Nephron (organoid): ENCODE measurements around the gene INTS12.

Experiments
- H3K27ac Mint-ChIP-seq, 3 experiments: 2 replicates each; pipeline ENCODE4 v1.8.0; 2020; ENCODE audit warnings: mixed read lengths in 3 of 3, mild to moderate bottlenecking in 2 of 3, moderate library complexity in 1 of 3
- H3K27me3 Mint-ChIP-seq: 2 replicates; pipeline ENCODE4 v1.8.0; 2021; ENCODE audit warnings: low read depth, mild to moderate bottlenecking, moderate library complexity, mixed read lengths
- H3K36me3 Mint-ChIP-seq: 2 replicates; pipeline ENCODE4 v1.8.0; 2020; ENCODE audit warnings: low read depth, mixed read lengths
- H3K4me1 Mint-ChIP-seq: 2 replicates; pipeline ENCODE4 v1.8.0; 2020; ENCODE audit warnings: mixed read lengths
- H3K4me3 Mint-ChIP-seq, 3 experiments: 2 replicates each; pipeline ENCODE4 v1.8.0; 2020; ENCODE audit warnings: mild to moderate bottlenecking in 3 of 3, mixed read lengths in 3 of 3, moderate library complexity in 2 of 3
- H3K9me3 Mint-ChIP-seq: 2 replicates; pipeline ENCODE4 v1.8.0; 2020; ENCODE audit warnings: mixed read lengths
- TF ChIP-seq, protein P1 (sequence below), 3 experiments: fragments of 200-600 bp; sonication (generic); IDR thresholded peaks; one replicate each; pipeline ENCODE4 v1.5.0; 2021; ENCODE audit warnings: antibody characterized with exemption in 3 of 3; ENCODE audit not compliant: unreplicated experiment in 3 of 3

INTS12 gene

DNA sequence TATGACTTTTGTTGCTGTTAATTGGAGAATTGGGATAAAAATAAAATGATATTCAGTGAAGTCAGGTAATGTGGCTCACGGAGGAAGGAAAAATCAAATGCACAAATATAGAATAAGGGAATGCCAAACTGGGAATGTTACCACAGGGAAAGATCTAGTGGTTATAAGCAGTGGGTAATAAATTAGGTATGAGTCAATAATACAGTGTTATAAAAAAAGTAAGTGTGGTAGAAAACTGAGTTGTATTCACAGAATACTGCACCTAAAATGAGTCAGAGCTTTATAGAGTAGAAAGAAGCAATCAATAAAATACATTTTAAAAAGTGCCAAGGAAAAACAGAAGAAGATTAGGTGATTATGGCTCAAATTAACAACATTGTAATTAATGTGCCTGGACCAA lies 34.5 kb downstream of the INTS12 start:
- TF ChIP-seq, protein P1, sequence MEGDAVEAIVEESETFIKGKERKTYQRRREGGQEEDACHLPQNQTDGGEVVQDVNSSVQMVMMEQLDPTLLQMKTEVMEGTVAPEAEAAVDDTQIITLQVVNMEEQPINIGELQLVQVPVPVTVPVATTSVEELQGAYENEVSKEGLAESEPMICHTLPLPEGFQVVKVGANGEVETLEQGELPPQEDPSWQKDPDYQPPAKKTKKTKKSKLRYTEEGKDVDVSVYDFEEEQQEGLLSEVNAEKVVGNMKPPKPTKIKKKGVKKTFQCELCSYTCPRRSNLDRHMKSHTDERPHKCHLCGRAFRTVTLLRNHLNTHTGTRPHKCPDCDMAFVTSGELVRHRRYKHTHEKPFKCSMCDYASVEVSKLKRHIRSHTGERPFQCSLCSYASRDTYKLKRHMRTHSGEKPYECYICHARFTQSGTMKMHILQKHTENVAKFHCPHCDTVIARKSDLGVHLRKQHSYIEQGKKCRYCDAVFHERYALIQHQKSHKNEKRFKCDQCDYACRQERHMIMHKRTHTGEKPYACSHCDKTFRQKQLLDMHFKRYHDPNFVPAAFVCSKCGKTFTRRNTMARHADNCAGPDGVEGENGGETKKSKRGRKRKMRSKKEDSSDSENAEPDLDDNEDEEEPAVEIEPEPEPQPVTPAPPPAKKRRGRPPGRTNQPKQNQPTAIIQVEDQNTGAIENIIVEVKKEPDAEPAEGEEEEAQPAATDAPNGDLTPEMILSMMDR (IDR thresholded peaks at IDR 0.05; ENCODE audit: unreplicated experiment in 3 of 3) = no peak
- Mint-ChIP-seq H3K9me3 (no peaks in the 10 kb centered on the region), H3K4me1 (peaks cover under 1% of the 10 kb centered on the region), H3K27me3 (no peaks in the 10 kb centered on the region), H3K27ac (no peak overlapping the region), H3K36me3 (no peaks in the 10 kb centered on the region), H3K4me3 (no peak overlapping the region)

DNA sequence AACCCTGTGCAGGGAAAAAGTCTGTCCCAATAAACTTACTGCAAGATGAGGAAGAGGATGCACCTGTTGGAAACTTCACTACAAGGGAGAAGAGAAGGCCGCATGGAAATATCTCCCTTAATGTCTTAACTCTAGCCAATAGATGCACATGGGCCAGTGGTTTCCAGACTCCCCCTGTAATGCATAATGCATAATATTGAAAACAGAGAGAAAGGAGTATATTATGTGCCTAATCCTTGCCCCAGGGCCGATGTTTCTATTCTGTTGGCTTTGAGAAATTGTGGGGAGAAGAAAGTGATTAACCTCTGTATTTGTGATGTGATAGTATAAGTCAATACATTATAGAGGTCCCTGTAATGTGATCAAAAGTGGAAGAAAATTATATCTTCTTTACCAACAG lies 37.2 kb downstream of the INTS12 start:
- Mint-ChIP-seq H3K4me3 (no peak overlapping the region), H3K9me3 (no peaks in the 10 kb centered on the region), H3K27me3 (no peaks in the 10 kb centered on the region), H3K36me3 (no peaks in the 10 kb centered on the region), H3K27ac (no peak overlapping the region), H3K4me1 (no peaks in the 10 kb centered on the region)
- TF ChIP-seq, protein P1 (IDR thresholded peaks at IDR 0.05; ENCODE audit: unreplicated experiment in 3 of 3) = no peak

DNA sequence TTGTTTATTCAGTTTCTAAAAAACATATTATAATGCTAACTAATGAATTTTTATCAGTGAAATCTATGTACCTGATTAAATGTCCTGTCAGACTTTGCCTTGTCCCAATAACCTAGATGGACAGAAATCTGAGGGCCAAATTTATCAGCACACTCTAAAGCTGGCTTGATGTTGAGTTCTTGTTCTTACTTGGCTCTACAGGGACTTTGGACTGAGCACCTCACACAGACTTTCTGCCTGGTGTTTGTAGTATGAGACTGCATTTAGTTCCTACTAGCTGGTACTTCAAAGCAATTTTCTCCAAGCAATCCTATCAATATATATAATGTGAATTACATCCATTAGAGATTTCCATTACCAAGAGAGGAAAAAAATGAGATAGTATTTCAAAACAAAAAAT lies 37.8 kb downstream of the INTS12 start:
- Mint-ChIP-seq H3K4me3 (no peak overlapping the region), H3K9me3 (no peaks in the 10 kb centered on the region), H3K4me1 (no peaks in the 10 kb centered on the region), H3K27me3 (no peaks in the 10 kb centered on the region), H3K36me3 (no peaks in the 10 kb centered on the region), H3K27ac (no peak overlapping the region)
- TF ChIP-seq, protein P1 (IDR thresholded peaks at IDR 0.05; ENCODE audit: unreplicated experiment in 3 of 3) = no peak

DNA sequence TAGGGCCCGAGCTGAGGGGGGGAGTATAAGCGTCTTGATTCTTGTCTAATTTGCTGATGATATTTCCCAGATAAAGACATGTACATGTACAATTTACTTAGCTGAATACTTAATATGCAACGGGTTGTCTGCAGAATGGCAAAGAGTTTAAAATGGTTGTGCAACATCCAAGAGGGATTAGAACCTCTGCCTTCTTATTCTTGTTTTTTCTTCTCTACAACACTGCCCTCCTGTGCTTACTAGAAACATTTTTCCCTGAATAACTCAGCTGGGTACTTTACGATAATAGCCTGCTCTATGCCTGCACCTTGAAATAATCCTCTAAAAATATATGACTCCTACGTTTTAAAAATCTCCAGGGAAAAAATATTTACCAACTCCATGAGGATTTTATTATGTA lies 41.8 kb downstream of the INTS12 start:
- Mint-ChIP-seq H3K27me3 (no peaks in the 10 kb centered on the region), H3K27ac (no peak overlapping the region), H3K4me1 (no peaks in the 10 kb centered on the region), H3K9me3 (no peaks in the 10 kb centered on the region), H3K4me3 (no peak overlapping the region), H3K36me3 (no peaks in the 10 kb centered on the region)
- TF ChIP-seq, protein P1 (IDR thresholded peaks at IDR 0.05; ENCODE audit: unreplicated experiment in 3 of 3) = peak; percentile 29 to 50 (median 49)

DNA sequence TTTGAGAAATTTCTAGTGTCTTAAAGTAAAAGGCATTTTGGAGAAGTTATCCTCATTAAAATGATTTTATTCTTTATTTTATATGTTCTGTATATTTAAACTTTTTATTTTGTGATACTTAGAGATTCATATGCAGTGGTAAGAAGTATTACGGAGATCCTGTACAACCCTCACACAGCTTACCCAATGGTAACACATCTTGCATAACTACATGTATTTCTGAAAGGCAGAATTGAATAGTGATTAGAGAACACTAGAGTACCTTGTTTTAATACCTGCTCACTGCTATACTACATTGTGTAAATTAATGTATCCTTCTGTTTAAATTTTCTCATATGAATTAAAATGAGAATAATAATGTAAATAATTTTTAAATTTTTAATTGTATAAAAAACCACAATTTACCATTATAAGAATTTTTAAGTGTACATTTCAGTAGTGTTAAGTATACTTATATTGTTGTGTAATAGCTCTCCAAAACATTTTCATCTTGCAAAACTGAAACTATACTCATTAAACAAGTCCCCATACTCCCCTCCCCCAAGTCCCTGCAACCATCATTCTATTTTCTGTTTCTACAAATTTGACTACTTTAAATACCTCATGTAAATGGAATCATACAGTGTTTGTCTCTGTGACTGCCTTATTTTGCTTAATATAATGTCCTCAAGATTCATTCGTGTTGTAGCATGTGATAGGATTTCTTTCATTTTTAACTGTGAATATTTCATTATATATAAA lies 45.4 kb downstream of the INTS12 start:
- Mint-ChIP-seq H3K4me3 (no peak overlapping the region), H3K9me3 (no peaks in the 10 kb centered on the region), H3K36me3 (no peaks in the 10 kb centered on the region), H3K4me1 (no peaks in the 10 kb centered on the region), H3K27me3 (no peaks in the 10 kb centered on the region), H3K27ac (no peak overlapping the region)
- TF ChIP-seq, protein P1 (IDR thresholded peaks at IDR 0.05; ENCODE audit: unreplicated experiment in 3 of 3) = no peak

DNA sequence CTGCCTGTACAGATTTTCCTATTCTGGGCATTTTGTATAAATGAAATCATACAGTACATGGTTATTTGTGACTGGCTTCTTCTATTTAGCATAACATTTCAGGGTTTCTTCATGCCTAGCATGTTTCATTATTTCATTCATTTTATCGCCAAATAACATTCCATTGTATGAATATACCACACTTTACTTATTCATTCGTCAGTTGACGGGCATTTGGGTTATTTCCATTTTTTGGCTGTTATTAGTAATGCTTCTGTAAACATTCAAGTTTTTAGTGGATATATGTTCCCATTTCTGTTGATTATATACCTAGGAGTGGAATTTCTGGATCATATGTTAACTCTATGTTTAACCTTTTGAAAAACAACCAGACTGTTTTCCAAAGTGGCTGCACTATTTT lies 47.5 kb downstream of the INTS12 start:
- Mint-ChIP-seq H3K4me1 (no peaks in the 10 kb centered on the region), H3K36me3 (no peaks in the 10 kb centered on the region), H3K9me3 (no peaks in the 10 kb centered on the region), H3K27ac (no peak overlapping the region), H3K4me3 (no peak overlapping the region), H3K27me3 (no peaks in the 10 kb centered on the region)
- TF ChIP-seq, protein P1 (IDR thresholded peaks at IDR 0.05; ENCODE audit: unreplicated experiment in 3 of 3) = no peak
